ENCODE results near the gene PSPN.

GRCh38 chr19:6376512-6377190, 918 bp upstream of the PSPN start:
- TF ChIP-seq, protein P1, sequence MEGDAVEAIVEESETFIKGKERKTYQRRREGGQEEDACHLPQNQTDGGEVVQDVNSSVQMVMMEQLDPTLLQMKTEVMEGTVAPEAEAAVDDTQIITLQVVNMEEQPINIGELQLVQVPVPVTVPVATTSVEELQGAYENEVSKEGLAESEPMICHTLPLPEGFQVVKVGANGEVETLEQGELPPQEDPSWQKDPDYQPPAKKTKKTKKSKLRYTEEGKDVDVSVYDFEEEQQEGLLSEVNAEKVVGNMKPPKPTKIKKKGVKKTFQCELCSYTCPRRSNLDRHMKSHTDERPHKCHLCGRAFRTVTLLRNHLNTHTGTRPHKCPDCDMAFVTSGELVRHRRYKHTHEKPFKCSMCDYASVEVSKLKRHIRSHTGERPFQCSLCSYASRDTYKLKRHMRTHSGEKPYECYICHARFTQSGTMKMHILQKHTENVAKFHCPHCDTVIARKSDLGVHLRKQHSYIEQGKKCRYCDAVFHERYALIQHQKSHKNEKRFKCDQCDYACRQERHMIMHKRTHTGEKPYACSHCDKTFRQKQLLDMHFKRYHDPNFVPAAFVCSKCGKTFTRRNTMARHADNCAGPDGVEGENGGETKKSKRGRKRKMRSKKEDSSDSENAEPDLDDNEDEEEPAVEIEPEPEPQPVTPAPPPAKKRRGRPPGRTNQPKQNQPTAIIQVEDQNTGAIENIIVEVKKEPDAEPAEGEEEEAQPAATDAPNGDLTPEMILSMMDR (IDR thresholded peaks at IDR 0.05), result no peak
- TF ChIP-seq POLR2A (IDR thresholded peaks at IDR 0.05), result no peak
